Esophagus squamous epithelium (tissue), 5 donors: Measurements from ENCODE around the gene NFATC4. TPM values are rescaled to one million over a fixed set of nuclear protein-coding genes. Genes with fewer than 3 reads are reported as not detected.

Experiments
- DNase-seq: peaks from one replicate; lab custom pipeline; 2025; lab: John Stamatoyannopoulos, UW
- H3K27ac ChIP-seq, 4 donors: fragments of 200-600 bp; sonication (generic); one replicate each; pipeline ENCODE4 v1.5.1; 2016 to 2019; ENCODE audit warnings: mild to moderate bottlenecking in 1 of 4
- H3K27me3 ChIP-seq, 4 donors: fragments of 200-600 bp; sonication (generic); 1 replicate in 3 of 4; 2 replicates in 1 of 4; pipeline versions ENCODE4 v1.5.1 to v1.6.0; 2017 to 2021; ENCODE audit warnings: antibody characterized with exemption in 1 of 4
- H3K36me3 ChIP-seq, 3 donors: fragments of 200-600 bp; sonication (generic); one replicate each; pipeline ENCODE4 v1.5.1; 2016 to 2019
- H3K4me1 ChIP-seq, 3 donors: fragments of 200-600 bp; sonication (generic); one replicate each; pipeline ENCODE4 v1.5.1; 2017 to 2019
- H3K4me3 ChIP-seq, 4 donors: fragments of 200-600 bp; sonication (generic); 1 replicate in 3 of 4; 2 replicates in 1 of 4; pipeline ENCODE4 v1.5.1; 2016 to 2019; ENCODE audit warnings: mild to moderate bottlenecking in 2 of 4, moderate library complexity in 1 of 4
- H3K9me3 ChIP-seq, 3 donors: fragments of 200-600 bp; sonication (generic); one replicate each; pipeline ENCODE4 v1.5.1; 2016 to 2019
- POLR2A ChIP-seq, 4 donors: fragments of 450-650 bp; IDR thresholded peaks; one replicate each; pipeline ENCODE4 v1.6.1; 2017; ENCODE audit warnings: antibody characterized with exemption in 4 of 4, mild to moderate bottlenecking in 4 of 4, moderate library complexity in 3 of 4
- WGBS, 2 donors: methylation state at CpG; one replicate each; pipeline ENCODE4 v1.1.5; 2018; 5-methylcytosine and 5-hydroxymethylcytosine counted together
- intact Hi-C: fragments of 100-400 bp; cut with DNase I; formaldehyde crosslinking; loops from one replicate; pipeline ENCODE4 v1.15.0; 2022
- total RNA-seq, 4 donors: library from RNA; depleted of rRNA; stranded (reverse); fragments of >200 nt; gene quantifications; one replicate each; pipeline ENCODE4 v1.1.0, GENCODE V29; 2016
- TF ChIP-seq, protein P1 (sequence below), 6 experiments: fragments of 450-650 bp in 4 of 6; fragments of 200-600 bp in 2 of 6; sonication (generic) in 2 of 6; IDR thresholded peaks; one replicate each; pipeline ENCODE4 v1.5.1; 2016 to 2019; ENCODE audit warnings: antibody characterized with exemption in 6 of 6, mild to moderate bottlenecking in 4 of 6, moderate library complexity in 4 of 6
- donor health status: DM: yes; HTN: yes; CAD: no.

Gene NFATC4
- total RNA-seq, 4 donors from 2014 or later: 2.7 to 22.5 (median 9.2) TPM

DNA sequence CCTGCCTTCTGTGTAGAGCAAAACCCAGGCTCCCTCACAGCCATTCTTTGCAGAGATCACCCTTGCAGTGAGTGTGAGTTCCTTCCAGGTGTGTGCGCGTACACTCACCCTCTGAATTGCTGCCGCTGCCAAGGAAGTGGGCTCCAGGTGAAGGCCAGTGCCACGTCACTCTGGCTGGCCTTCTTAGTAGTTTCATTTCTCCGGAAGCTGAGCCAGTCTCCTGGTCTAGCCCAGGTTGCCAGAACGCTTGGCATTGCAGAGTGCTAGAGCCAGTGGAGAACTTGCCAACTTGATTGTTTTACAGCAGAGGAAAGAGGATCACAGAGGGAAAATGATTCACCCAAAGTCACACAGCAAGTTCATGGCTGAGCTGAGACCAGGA, 50.5 kb downstream of the NFATC4 start:
- Histone ChIP-seq H3K9me3 (no peaks in the 10 kb centered on the region), H3K4me3 (no peak overlapping the region), H3K4me1 (peaks cover 6 to 24% (median 15%) of the 10 kb centered on the region in 3 donors), H3K27me3 (no peaks in the 10 kb centered on the region), H3K36me3 (peaks cover 0 to 25% (median 14%) of the 10 kb centered on the region in 3 donors), H3K27ac (peak overlapping the region; percentile 25 to 57 (median 50))
- WGBS, 2 donors: 29 to 39% methylated on average over 5 to 6 of the region's 6 CpGs
- TF ChIP-seq, protein P1, sequence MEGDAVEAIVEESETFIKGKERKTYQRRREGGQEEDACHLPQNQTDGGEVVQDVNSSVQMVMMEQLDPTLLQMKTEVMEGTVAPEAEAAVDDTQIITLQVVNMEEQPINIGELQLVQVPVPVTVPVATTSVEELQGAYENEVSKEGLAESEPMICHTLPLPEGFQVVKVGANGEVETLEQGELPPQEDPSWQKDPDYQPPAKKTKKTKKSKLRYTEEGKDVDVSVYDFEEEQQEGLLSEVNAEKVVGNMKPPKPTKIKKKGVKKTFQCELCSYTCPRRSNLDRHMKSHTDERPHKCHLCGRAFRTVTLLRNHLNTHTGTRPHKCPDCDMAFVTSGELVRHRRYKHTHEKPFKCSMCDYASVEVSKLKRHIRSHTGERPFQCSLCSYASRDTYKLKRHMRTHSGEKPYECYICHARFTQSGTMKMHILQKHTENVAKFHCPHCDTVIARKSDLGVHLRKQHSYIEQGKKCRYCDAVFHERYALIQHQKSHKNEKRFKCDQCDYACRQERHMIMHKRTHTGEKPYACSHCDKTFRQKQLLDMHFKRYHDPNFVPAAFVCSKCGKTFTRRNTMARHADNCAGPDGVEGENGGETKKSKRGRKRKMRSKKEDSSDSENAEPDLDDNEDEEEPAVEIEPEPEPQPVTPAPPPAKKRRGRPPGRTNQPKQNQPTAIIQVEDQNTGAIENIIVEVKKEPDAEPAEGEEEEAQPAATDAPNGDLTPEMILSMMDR (IDR thresholded peaks at IDR 0.05): no peak
- TF ChIP-seq POLR2A (IDR thresholded peaks at IDR 0.05): no peak
- intact Hi-C loops: no loop called here
- DNase-seq: no peak

DNA sequence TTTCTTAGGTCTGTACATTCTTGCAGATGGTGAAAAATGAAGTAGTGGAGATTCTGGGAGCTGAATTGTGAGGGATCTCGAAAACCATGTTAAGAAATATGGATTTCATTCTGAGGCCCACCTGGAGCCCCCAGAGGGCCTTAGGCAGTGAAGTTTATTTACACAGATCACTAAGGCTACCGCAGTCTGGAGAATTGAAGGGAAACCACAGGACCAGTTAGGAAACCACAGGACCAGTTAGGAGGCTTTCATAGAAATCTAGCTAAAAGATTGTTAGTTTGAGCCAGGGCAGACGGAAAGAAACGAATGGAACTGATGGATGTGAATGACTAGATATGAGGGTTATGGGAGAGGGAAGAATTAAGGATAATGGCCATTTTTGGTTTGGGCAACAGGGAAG, 54.3 kb downstream of the NFATC4 start:
- Histone ChIP-seq H3K27me3 (no peaks in the 10 kb centered on the region), H3K27ac (no peak overlapping the region), H3K4me1 (peaks cover 6 to 48% (median 31%) of the 10 kb centered on the region in 3 donors), H3K9me3 (no peaks in the 10 kb centered on the region), H3K4me3 (no peak overlapping the region), H3K36me3 (no peaks in the 10 kb centered on the region)
- intact Hi-C loops: no loop called here
- DNase-seq: no peak
- TF ChIP-seq POLR2A (IDR thresholded peaks at IDR 0.05): no peak
- TF ChIP-seq, protein P1 (IDR thresholded peaks at IDR 0.05): no peak
- WGBS, 2 donors: 63 to 69% methylated on average over 4 of the region's 4 CpGs

DNA sequence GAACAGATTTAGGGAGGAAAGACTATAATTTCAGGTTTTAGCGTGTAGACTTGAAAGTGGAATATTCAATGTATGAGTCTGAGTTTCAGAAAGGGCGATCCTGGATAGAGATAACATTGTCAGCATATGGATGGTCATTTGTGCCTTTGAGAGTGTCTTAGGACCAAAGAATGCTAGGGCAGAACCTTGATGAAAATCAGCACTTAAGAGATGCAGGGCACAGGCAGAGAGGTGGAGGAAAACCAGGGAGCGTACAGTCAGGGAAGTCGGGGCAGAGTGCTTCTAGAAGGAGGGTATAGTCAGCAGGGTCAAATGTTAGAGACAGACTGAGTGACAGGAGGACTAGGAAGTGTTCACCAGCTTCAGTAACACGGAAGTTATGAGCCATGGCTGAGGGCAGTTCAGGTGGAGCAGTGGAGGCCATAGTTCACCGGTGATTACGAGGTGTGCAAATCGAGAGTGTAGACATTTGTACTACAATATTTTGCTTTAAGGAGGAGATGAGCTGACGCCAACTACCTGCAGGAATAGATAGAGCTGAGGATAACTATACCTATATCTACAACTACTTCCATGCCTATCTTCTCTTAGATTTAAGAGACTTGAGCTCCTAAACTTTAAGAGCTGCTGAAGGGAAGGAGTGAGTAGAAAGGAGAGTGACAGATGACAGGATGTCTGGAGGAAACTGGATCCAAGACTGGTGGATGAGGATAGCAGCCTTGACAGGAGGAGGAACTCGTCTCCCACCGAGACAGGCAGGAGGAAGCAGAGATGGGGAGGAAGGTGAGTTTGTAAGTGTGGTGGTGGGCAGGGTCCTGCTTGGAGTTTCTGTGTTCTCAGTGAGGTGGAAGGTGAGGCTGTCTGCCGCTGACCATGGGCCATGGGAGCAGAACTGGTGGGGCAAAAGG, 55.0 kb downstream of the NFATC4 start:
- Histone ChIP-seq H3K4me1 (peaks cover 5 to 48% (median 30%) of the 10 kb centered on the region in 3 donors), H3K36me3 (no peaks in the 10 kb centered on the region), H3K27ac (no peak overlapping the region), H3K9me3 (no peaks in the 10 kb centered on the region), H3K4me3 (no peak overlapping the region), H3K27me3 (no peaks in the 10 kb centered on the region)
- TF ChIP-seq, protein P1 (IDR thresholded peaks at IDR 0.05): no peak
- TF ChIP-seq POLR2A (IDR thresholded peaks at IDR 0.05): no peak
- WGBS, 2 donors: 78 to 80% methylated on average over 12 of the region's 12 CpGs
- intact Hi-C loops: no loop called here
- DNase-seq: no peak

DNA sequence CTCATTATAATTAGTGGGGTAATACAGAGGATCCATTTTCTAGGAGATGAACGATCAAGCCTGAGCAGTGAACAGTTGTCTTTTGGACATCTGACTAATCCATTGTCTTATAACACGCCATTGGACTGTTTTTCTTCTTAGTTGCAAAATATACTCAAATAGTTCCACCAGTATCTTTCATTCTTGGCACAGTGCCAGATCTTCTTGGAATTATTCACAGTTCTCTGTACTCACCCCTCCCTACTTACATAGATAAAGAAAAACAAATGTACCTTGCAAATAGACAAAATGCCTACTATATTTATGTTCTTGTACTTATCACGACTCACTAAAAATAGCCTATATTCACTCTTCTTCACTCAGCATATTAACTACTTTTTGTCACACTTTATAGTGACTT, 57.7 kb downstream of the NFATC4 start:
- Histone ChIP-seq H3K4me1 (peaks cover 8 to 54% (median 25%) of the 10 kb centered on the region in 3 donors), H3K9me3 (no peaks in the 10 kb centered on the region), H3K4me3 (no peak overlapping the region), H3K36me3 (no peaks in the 10 kb centered on the region), H3K27ac (peak overlapping the region in 3 of 4 donors; percentile 3 to 71 (median 40)), H3K27me3 (no peaks in the 10 kb centered on the region)
- intact Hi-C loops: no loop called here
- WGBS, 2 donors: 15 to 23% methylated on average over 3 of the region's 3 CpGs
- no peak for DNase-seq
- no peak for TF ChIP-seq POLR2A (IDR thresholded peaks at IDR 0.05)
- TF ChIP-seq, protein P1 (IDR thresholded peaks at IDR 0.05): no peak
